ENCODE results near the gene H2BK1.
A peak's percentile ranks its signal among the peaks of the same experiment; 100 is the strongest.

The H2BK1 gene

DNA sequence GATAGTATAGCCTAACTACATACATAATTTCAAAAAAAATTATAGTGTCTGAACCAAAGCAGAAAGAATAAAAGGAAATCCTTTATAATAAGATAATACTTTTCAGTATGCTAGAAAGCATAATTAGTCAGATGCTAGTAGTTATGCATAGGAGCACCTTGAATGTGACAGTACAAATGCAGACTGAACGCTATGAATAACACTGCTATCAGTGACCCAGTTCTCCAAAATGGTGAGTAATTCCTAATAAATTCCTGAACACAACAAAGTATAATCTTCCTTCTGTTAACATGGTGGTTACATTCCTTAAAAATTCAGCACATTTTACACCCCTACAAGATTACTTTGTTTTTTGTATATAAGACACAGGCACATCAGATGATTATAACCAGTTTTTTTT is 20.8 kb upstream of the H2BK1 start:
- FAIRE-seq = no peak

- FAIRE-seq = no peak
Observed at GRCh38 chr7:151229249-151229648, 19.0 kb upstream of the H2BK1 start.

GRCh38 chr7:151228024-151228866 is 18.0 kb upstream of the H2BK1 start:
- no peak for FAIRE-seq

DNA sequence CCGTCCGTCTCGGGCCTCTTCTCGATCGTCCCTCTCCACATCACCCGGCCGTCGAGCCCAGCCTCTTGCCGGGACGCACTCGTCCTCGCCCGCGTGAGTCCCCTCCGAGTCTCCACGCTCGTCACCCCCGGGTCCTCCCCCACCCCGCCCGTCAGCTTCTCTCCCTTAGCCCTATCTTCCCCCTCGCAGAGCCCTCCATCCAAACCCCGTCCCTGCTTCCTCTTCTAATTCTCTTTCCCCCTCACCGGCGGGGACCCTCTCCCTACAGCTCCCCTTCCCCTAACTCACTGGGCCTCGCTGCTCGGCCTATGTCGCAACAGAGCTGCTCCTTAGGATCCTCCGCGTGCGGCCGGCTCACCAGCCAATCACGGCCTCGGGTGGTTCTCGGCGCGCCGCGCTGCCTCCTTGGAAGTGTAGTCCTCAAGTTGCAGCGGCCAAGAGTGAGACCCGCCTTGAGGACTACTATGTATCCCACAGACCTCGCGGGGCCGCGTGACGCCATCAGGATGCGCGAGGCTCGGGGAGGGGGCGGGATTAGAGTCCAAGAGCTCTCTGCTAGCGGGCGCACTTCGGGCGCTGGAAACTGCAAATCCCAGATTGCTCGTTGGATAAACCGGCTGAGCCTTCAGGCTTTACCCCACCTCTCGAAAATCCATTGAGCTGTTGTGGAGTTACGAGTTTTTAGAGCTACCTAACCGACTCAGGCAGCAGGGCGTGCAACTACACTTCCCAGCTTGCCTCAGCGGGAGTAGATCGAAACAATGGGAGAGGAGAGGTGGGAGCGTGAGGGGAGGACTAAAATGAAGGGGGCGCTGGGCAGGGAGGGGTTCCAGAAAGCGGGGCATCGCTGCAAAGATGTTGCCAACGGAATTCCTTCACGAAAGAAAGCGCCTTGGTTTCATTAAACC is 16.8 kb upstream of the H2BK1 start, which contains the start of gene ABCF2:
TSS of gene ABCF2 (minus strand) at position 331 of the 908 bp plus-strand sequence. CDS start 747 bp downstream, outside the sequence.
- peak; percentile 87 for FAIRE-seq

DNA sequence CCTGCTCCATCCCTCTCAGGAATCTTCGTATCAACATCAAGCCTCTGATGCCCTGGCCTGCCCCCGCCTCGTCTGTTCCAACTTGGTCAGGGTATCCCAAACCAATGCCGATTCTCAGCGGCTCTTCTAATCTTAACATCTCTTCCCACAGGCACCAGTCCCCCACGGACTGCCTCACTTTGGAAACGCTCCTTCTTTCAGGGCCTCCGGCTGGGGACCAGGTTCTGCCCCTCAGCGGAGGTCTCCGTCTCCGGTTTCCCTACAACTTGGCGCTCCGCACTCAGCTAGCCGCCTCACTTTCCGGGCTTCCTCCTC is 16.2 kb upstream of the H2BK1 start:
- no peak for FAIRE-seq

DNA sequence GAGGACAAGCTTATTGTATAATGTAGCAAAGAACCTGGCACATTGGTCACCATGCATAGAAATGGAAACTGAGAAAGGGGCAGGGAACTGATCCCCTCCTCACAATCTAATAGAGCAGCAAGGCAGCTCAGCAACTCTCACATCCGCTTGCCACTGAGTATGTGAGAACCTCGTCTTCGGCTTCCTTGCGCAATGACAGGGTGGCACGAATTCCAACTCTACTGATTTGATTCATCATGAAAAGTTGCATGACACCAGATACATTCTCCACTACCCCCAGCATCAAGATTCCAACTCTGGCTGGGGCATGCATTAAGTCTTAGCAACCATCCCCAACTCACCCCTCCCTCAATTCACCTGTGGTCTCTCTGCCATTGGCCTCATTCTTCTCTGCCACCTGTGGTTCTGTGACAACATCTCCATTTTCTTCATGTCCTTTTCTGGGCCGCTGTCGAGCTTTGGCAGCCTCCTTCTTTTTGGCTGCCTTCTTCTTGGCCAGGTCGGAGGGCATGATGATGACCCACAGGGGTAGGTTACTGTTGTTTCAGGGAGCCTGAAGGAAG is 15.7 kb upstream of the H2BK1 start:
- no peak for FAIRE-seq

DNA sequence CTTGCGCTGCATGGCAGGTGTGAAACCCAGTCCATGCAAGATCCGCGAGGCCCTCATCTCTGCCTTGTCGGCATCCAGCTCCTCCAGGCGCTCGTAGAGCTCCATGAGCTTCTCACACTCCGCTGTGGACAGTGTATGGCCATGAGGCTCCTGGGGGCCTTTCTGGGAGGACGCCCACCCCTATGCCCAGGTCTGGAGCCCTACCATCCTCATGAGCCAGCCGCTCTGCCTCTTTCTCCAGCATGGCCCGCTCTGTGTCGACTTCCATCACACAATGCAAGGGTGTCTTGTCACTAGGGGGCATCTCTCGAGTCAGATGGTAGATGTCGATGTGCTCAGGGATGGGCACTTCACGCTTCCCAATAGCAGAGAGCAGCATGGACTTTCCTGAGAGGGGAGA is 13.4 kb upstream of the H2BK1 start:
- no peak for FAIRE-seq

- FAIRE-seq = no peak
Observed at GRCh38 chr7:151218170-151218569, 7.9 kb upstream of the H2BK1 start.

DNA sequence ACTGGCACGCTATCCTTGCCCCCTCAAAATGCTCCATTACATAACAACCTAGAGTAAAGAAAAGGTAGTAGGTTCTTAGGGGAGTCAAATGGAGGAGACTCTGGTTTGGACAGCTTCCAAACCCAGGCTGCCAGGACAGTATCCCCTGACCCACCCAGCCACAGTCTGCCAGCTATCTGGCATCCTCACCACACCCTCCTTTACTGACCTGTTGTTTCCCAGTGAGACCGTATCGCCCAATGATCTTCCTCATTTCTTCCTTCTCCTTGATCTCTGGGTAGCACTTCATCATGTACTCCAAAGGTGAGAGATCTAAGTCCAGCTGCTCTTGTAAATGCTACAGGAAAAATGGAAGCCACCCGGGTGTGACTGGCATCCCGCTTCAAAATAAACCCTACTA is 5.1 kb upstream of the H2BK1 start:
- no peak for FAIRE-seq

GRCh38 chr7:151213826-151214225 is 3.5 kb upstream of the H2BK1 start:
- no peak for FAIRE-seq

GRCh38 chr7:151212626-151213025 is 2.3 kb upstream of the H2BK1 start:
- no peak for FAIRE-seq

- no peak for FAIRE-seq
Observed at GRCh38 chr7:151211155-151211772, 976 bp upstream of the H2BK1 start.

- no peak for FAIRE-seq
Observed at GRCh38 chr7:151209588-151209987, 700 bp downstream of the H2BK1 start.

GRCh38 chr7:151208253-151208862 is 1.9 kb downstream of the H2BK1 start:
- no peak for FAIRE-seq

- no peak for FAIRE-seq
Observed at GRCh38 chr7:151207804-151208203, 2.5 kb downstream of the H2BK1 start.

DNA sequence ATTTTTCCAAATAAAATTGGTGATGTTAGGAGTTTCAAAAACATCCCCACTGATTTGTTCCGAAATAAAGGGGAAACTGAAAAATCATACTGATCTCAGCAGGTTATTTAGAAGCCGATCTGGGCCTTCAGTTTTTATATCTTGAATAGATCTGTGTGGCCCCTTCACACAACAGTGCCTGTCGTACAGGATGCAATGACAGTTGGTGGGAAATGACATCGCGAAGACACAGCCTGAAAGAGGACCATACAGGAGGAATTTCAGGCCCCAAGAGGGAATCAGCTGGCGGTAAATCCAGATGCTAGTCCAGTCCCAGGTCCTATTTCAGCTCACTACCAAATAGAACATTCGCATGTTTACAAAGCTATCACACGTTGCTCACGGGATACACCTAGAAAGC is 3.0 kb downstream of the H2BK1 start:
- no peak for FAIRE-seq

- no peak for FAIRE-seq
Observed at GRCh38 chr7:151206914-151207313, 3.4 kb downstream of the H2BK1 start.

DNA sequence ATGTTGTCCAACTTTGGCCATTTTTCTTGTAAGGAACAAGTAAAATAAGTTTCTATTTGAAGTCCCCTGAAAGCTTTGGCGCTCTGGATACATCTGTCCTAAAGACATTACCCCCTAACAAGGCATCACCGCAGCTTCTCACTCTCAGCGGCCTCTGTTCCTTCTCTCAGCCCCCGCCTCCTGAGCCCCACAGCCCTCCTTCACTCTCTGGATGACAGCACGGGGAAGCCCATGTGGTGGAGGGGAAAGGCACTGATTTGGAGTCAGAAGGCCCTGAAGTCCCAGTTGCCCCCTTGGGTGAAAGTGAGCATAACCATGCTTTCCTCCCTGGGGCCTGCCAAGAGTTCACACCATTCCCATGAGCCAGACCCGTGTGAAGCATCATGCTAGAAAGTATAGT is 4.6 kb downstream of the H2BK1 start:
- no peak for FAIRE-seq

- no peak for FAIRE-seq
Observed at GRCh38 chr7:151204383-151205032, 5.8 kb downstream of the H2BK1 start.

DNA sequence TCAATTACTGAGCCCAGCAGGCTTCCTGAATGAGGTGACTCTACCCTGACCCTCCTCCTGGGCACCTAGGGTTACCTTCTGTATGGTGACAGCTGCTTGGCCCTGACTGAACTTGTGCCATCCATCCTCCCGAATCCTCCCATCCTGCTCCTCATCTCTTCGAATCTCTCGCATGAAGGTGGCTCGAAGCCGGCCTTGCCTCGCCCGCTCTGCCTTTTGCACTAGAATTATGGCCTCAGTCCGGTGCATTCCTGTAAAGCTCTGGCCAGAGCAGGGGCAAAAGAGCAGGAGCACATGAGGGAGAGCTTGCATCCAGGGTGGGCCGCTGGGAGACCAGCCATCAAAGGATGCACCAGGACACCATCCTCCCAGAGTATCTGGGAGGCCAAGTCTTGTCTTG is 7.5 kb downstream of the H2BK1 start:
- no peak for FAIRE-seq

DNA sequence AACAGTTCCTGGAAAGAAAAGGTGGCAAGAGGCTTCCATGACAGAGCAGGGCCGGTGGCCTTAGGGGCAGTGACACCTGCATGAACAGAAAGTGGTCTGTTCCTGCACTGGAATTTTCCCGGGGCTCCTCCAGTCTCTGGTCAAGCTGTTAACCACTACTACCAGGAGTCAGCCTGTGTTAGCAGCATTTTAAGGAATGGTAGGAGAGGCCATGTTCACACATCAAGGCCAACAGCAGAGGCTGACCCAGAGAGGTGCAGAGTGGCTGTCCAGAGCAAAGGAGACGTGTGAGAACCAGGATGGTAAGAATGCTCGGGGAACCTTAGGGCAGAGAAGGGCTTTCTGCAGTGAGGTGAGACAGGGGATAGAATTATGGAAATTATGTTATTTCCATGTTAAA is 8.5 kb downstream of the H2BK1 start:
- FAIRE-seq = no peak

- FAIRE-seq = no peak
Observed at GRCh38 chr7:151201344-151201743, 8.9 kb downstream of the H2BK1 start.

Measured in TTC549 (cell line).